ENCODE measurements around the gene TMEM134.

DNA sequence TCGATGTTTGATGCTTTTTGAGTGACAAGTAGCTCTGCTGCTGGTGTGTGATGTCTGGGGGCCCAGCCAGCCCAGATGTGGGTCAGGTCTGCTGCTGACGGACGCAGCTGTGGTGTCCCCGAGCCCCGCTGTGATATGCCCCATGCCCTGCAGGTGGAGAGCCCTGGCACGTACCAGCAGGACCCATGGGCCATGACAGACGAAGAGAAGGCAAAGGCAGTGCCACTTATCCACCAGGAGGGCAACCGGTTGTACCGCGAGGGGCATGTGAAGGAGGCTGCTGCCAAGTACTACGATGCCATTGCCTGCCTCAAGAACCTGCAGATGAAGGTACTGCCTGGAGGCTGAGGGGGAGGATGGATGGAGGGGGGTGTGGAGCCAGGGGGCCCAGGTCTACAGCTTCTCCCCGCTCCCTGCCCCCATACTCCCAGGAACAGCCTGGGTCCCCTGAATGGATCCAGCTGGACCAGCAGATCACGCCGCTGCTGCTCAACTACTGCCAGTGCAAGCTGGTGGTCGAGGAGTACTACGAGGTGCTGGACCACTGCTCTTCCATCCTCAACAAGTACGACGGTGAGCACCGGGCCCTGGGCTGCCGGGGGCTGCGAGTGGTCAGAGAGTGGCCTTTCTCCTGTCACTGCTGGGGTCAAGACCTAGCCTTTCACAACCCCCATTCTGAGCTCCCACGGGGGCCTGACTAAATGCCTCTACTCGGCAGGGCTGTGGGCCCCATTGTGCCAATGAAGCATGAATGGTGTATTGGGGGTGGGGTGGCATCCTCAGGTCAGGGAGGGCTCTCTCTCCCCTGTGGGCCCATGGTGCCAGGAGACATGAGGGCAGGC, 21.1 kb upstream of the TMEM134 start:
- TF ChIP-seq POLR2A (IDR thresholded peaks at IDR 0.05; ENCODE audit: low read depth, low read length): no peak
- TF ChIP-seq, protein P1, sequence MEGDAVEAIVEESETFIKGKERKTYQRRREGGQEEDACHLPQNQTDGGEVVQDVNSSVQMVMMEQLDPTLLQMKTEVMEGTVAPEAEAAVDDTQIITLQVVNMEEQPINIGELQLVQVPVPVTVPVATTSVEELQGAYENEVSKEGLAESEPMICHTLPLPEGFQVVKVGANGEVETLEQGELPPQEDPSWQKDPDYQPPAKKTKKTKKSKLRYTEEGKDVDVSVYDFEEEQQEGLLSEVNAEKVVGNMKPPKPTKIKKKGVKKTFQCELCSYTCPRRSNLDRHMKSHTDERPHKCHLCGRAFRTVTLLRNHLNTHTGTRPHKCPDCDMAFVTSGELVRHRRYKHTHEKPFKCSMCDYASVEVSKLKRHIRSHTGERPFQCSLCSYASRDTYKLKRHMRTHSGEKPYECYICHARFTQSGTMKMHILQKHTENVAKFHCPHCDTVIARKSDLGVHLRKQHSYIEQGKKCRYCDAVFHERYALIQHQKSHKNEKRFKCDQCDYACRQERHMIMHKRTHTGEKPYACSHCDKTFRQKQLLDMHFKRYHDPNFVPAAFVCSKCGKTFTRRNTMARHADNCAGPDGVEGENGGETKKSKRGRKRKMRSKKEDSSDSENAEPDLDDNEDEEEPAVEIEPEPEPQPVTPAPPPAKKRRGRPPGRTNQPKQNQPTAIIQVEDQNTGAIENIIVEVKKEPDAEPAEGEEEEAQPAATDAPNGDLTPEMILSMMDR (conservative IDR thresholded peaks at IDR 0.05; ENCODE audit: low read depth, low read length): no peak
- TF ChIP-seq RFX5 (IDR thresholded peaks at IDR 0.05; ENCODE audit: low read depth, low read length): no peak
- TF ChIP-seq NFE2L2 (IDR thresholded peaks at IDR 0.05; ENCODE audit: low read depth, low read length): no peak
- no peak for TF ChIP-seq ELK1 (IDR thresholded peaks at IDR 0.05; ENCODE audit: borderline replicate concordance, low read depth, low read length)
- TF ChIP-seq MXI1 (IDR thresholded peaks at IDR 0.05; ENCODE audit: borderline replicate concordance, low read depth, low read length): no peak
- no peak for TF ChIP-seq FOS (IDR thresholded peaks at IDR 0.05; ENCODE audit: low read depth, low read length)
- no peak for TF ChIP-seq SMC3 (IDR thresholded peaks at IDR 0.05; ENCODE audit: low read depth, low read length)
- TF ChIP-seq RAD21 (IDR thresholded peaks at IDR 0.05; ENCODE audit: low read length): no peak
- TF ChIP-seq CEBPB (IDR thresholded peaks at IDR 0.05; ENCODE audit: low read depth, low read length): no peak
- TF ChIP-seq RCOR1 (IDR thresholded peaks at IDR 0.05; ENCODE audit: insufficient replicate concordance, low read length): no peak
- TF ChIP-seq, protein P2, sequence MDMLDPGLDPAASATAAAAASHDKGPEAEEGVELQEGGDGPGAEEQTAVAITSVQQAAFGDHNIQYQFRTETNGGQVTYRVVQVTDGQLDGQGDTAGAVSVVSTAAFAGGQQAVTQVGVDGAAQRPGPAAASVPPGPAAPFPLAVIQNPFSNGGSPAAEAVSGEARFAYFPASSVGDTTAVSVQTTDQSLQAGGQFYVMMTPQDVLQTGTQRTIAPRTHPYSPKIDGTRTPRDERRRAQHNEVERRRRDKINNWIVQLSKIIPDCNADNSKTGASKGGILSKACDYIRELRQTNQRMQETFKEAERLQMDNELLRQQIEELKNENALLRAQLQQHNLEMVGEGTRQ (IDR thresholded peaks at IDR 0.05; ENCODE audit: low read depth, low read length): no peak

Data from IMR-90 (cell line).